Panc1 (cell line): ENCODE data around the gene GBE1. TPM values are rescaled to one million over a fixed set of nuclear protein-coding genes. Genes with fewer than 3 reads are reported as not detected.

ENCODE experiments used
- ATAC-seq: fragments of 200-7000 bp; cut with Tn5 transposase; 2 replicates; pipeline ENCODE4 v1.9.1; 2020; ENCODE audit warnings: mild to moderate bottlenecking, moderate library complexity
- BruUV-seq: library from RNA; stranded (reverse); fragments of 400-500 nt; replicated peaks from 2 replicates; lab custom pipeline; 2021; lab: Mats Ljungman, UMichigan
- CTCF ChIA-PET: fragments of 300-600 bp; sonication (Branson Sonifier 250); formaldehyde crosslinking; loops from one replicate; lab custom pipeline; 2022; ENCODE audit warnings: antibody characterized with exemption; lab: Charles Lee
- POLR2A ChIA-PET: fragments of 300-600 bp; sonication (Branson Sonifier 250); formaldehyde crosslinking; loops from one replicate; lab custom pipeline; 2022; ENCODE audit warnings: antibody characterized with exemption; lab: Charles Lee
- DNase-seq: peaks from one replicate; pipeline ENCODE4 v3.0.0-alpha.2; 2010; ENCODE audit warnings: low read depth, low spot score
- H3K27ac ChIP-seq: 2 replicates; pipeline ENCODE4 v1.5.1; 2011; ENCODE audit warnings: mild to moderate bottlenecking, low read length, inconsistent platforms
- H3K27me3 ChIP-seq: fragments of 200-500 bp; sonication (Bioruptor generic); 2 replicates; pipeline ENCODE4 v1.6.0; 2014; ENCODE audit warnings: low read length, inconsistent platforms; ENCODE audit not compliant: control insufficient read depth, insufficient read depth
- H3K36me3 ChIP-seq: fragments of 200-500 bp; sonication (Bioruptor generic); 2 replicates; pipeline ENCODE4 v1.5.1; 2014; ENCODE audit warnings: inconsistent platforms, mild to moderate bottlenecking, low read length, moderate library complexity; ENCODE audit not compliant: control insufficient read depth, insufficient read depth
- H3K4me1 ChIP-seq: 2 replicates; pipeline ENCODE4 v1.5.1; 2011; ENCODE audit warnings: inconsistent platforms, mild to moderate bottlenecking, low read length, moderate library complexity; ENCODE audit not compliant: control insufficient read depth, insufficient read depth
- H3K4me3 ChIP-seq, 2 experiments: 2 replicates each; pipeline ENCODE4 v1.5.1; 2011 to 2012; ENCODE audit warnings: low read depth in 2 of 2, low read length in 2 of 2, mild to moderate bottlenecking in 2 of 2, inconsistent platforms in 1 of 2, moderate library complexity in 1 of 2
- H3K9me3 ChIP-seq: fragments of 200-500 bp; sonication (Bioruptor generic); 2 replicates; pipeline ENCODE4 v1.5.1; 2014; ENCODE audit warnings: low read depth, mild to moderate bottlenecking, inconsistent platforms, low read length, moderate library complexity; ENCODE audit not compliant: control insufficient read depth, insufficient read depth
- CTCF ChIP-seq: fragments of 450-650 bp; IDR thresholded peaks from 2 replicates; pipeline ENCODE4 v1.5.1; 2017; ENCODE audit warnings: mild to moderate bottlenecking
- POLR2AphosphoS5 ChIP-seq: IDR thresholded peaks from 2 replicates; pipeline ENCODE4 v1.6.1; 2012; ENCODE audit warnings: mild to moderate bottlenecking, low read depth, low read length, moderate library complexity
- REST ChIP-seq, 2 experiments: IDR thresholded peaks; 2 replicates each; pipeline ENCODE4 v1.6.1; 2011 to 2012; ENCODE audit warnings: low read depth in 2 of 2, control low read depth in 1 of 2, low read length in 1 of 2, mild to moderate bottlenecking in 1 of 2, moderate library complexity in 1 of 2; ENCODE audit not compliant: insufficient read depth in 1 of 2
- SIN3A ChIP-seq: IDR thresholded peaks from 2 replicates; pipeline ENCODE4 v1.6.1; 2012; ENCODE audit warnings: low read depth, mild to moderate bottlenecking, low read length, moderate library complexity, borderline replicate concordance; ENCODE audit not compliant: insufficient read depth
- TCF7L2 ChIP-seq: IDR thresholded peaks from 2 replicates; pipeline ENCODE4 v1.6.1; 2011; ENCODE audit warnings: mild to moderate bottlenecking, low read depth, low read length, inconsistent platforms
- in situ Hi-C: cut with HindIII; loops from 2 replicates; pipeline ENCODE4 v1.10.0; 2016; ENCODE audit warnings: low sequenced_read_pairs, low pct_unique_long_range_greater_than_20kb
- intact Hi-C: fragments of 100-400 bp; cut with micrococcal nuclease; formaldehyde crosslinking; loops from one replicate; pipeline ENCODE4 v1.10.0; 2022; ENCODE audit not compliant: unreplicated experiment
- total RNA-seq: library from RNA; stranded (reverse); gene quantifications from one replicate; pipeline ENCODE4 v1.2.1, GENCODE V29; 2021; ENCODE audit not compliant: unreplicated experiment

Gene GBE1
- total RNA-seq, 1 experiment from 2014 or later, result 30.4 TPM

GRCh38 chr3:81765400-81765799 lies 4.0 kb upstream of the GBE1 start:
- in situ Hi-C loops, result no loop called here
- CTCF ChIA-PET, result no interaction called here
- Histone ChIP-seq H3K4me1 (peaks cover 13% of the 10 kb centered on the region), H3K4me3 (no peak overlapping the region), H3K36me3 (no peaks in the 10 kb centered on the region), H3K27ac (no peak overlapping the region), H3K9me3 (no peaks in the 10 kb centered on the region), H3K27me3 (no peaks in the 10 kb centered on the region)
- no peak for ATAC-seq
- POLR2A ChIA-PET, result no interaction called here
- BruUV-seq, result no TSS peak
- DNase-seq, result no peak
- intact Hi-C loops, result no loop called here
- TF ChIP-seq REST (IDR thresholded peaks at IDR 0.05; ENCODE audit: insufficient read depth in 1 of 2, low read depth in 2 of 2, low read length in 1 of 2) (no peak), SIN3A (no peak), CTCF (no peak), POLR2AphosphoS5 (no peak), TCF7L2 (no peak)

GRCh38 chr3:81764665-81765064 lies 3.2 kb upstream of the GBE1 start:
- TF ChIP-seq REST (IDR thresholded peaks at IDR 0.05; ENCODE audit: insufficient read depth in 1 of 2, low read depth in 2 of 2, low read length in 1 of 2) (no peak), POLR2AphosphoS5 (no peak), SIN3A (no peak), CTCF (no peak), TCF7L2 (no peak)
- in situ Hi-C loops (no loop called here), intact Hi-C loops (no loop called here)
- no TSS peak for BruUV-seq
- Histone ChIP-seq H3K27ac (no peak overlapping the region), H3K36me3 (no peaks in the 10 kb centered on the region), H3K4me1 (peaks cover 19% of the 10 kb centered on the region), H3K27me3 (no peaks in the 10 kb centered on the region), H3K9me3 (no peaks in the 10 kb centered on the region), H3K4me3 (no peak overlapping the region)
- ChIA-PET CTCF (no interaction called here), POLR2A (no interaction called here)
- ATAC-seq (no peak), DNase-seq (no peak)
